ENCODE measurements around the gene CC2D1A.

CC2D1A gene

DNA sequence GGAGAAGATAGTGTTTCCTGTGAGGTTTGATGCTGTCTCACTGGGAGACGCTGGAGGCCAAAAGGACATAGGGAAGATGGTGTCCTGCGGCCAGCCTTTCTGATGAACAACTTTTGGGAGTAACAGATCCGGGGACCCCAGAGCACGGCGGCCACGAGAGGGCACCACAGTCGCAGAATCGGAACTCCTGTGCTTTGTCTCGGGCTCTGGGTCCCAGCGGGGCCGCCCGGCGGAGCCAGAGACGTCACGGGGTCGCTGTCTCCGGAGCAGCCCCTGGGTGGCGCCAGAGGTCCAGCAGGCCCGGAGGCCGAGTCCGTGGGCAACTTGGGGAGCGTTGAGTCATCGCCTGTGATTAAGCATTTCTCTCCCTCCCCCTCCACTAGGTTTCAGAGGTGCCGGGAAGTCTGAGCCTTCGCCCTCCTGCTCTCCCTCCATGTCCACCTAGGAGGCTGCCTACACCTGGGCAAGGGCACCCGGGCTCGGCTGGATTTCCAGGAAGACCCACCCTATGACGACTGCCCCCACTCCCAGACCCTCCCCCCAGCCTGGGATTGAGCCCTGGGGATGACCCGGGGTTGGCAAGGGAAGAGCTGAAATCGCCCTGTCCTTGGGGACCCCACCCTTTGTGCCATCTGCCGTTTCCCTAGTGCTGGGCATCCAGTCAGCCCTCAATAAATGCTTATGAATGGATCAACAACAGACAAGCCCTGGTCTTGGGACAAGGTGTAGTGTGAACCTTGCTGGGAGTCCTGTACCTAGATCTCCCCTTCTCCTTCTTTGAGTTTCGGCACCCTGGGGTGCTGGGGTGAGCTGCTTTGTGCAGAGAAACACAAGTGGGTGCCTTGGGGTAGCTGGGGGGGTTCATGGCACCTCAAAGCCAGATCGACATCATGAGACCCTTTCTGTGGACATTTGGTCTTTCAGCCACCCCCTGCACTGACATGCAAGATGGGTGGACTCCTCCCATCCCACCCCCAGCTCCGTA lies 25.6 kb upstream of the CC2D1A start:
- H3K36me3 ChIP-seq (ENCODE audit: control insufficient read depth in 1 of 2, insufficient read depth in 2 of 2, low read length in 2 of 2): no peaks in the 10 kb centered on the region
- H3K27me3 ChIP-seq (ENCODE audit: low read depth, low read length): no peaks in the 10 kb centered on the region
- H3K27ac ChIP-seq (ENCODE audit: low read length): peak overlapping the region; percentile 65
- H3K9me3 ChIP-seq (ENCODE audit: control insufficient read depth in 1 of 2, low read length in 2 of 2): no peaks in the 10 kb centered on the region
- H3K4me3 ChIP-seq (ENCODE audit: low read depth in 1 of 2, low read length in 2 of 2): peak overlapping the region; percentile 26 to 39
- peaks cover 7 to 28% of the 10 kb centered on the region in 2 donors for H3K4me1 ChIP-seq (ENCODE audit: control insufficient read depth in 1 of 2, insufficient read depth in 2 of 2, low read length in 2 of 2)

DNA sequence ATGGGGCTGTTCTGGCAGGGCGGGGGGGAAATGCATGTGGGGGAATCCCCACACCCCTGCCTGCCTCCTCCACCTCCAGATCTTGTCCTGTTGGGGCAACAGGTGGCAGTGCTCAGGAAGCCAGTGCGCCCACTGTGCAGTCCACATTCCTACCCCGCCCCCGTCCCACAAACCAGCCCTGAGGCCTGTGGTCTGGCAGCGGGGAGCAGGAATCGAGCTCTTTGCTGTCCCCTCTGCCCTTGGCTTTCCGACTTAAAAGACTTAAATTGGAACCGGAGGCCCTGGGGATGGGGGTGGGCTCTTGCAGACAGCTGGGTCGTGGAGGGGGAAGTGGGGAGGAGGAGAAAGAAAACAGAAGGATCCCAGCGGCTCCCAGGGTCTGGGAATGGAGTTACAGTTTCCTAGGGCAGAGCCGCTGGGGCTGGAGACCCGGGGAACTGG lies 24.7 kb upstream of the CC2D1A start:
- Histone ChIP-seq H3K27ac (ENCODE audit: low read length) (no peak overlapping the region), H3K27me3 (ENCODE audit: low read depth, low read length) (no peaks in the 10 kb centered on the region), H3K36me3 (ENCODE audit: control insufficient read depth in 1 of 2, insufficient read depth in 2 of 2, low read length in 2 of 2) (no peaks in the 10 kb centered on the region), H3K4me1 (ENCODE audit: control insufficient read depth in 1 of 2, insufficient read depth in 2 of 2, low read length in 2 of 2) (peaks cover 7 to 28% of the 10 kb centered on the region in 2 donors), H3K9me3 (ENCODE audit: control insufficient read depth in 1 of 2, low read length in 2 of 2) (no peaks in the 10 kb centered on the region), H3K4me3 (ENCODE audit: low read depth in 1 of 2, low read length in 2 of 2) (no peak overlapping the region)

DNA sequence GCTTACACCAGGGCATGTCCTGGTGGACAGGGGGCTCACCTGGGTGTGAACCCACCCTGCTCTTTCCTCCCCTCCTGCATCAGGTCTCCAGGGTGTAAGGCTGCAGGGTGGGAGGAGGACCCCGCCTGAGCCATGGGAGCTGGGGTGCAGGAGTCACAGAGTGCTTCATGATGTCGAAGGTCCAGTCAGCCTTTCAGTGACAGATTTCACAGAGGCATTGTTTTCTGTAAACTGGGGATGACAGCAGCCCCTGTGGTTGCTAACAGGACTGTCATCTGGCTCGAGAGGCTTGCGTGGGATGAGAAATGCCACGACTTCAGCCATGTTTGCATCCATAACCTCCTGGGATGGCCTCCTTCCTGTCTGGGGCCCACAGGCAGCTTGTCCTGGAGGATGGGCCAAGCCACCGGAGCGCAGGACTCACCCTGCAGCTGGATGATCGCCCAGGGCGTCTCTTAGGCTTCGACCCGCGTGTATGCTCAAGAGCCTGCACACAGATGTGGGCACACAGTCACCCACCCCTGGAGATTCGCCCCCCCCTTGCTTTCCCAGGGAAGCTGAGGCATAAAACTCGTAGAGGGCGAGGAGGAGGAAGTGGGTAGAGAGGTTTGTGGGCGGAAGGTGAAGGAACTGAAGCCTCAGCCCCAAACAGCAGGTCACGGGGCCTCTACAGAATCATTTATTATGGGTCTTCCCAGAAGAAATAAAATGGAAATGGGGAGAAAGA lies 24.1 kb upstream of the CC2D1A start:
- peaks cover 7 to 28% of the 10 kb centered on the region in 2 donors for H3K4me1 ChIP-seq (ENCODE audit: control insufficient read depth in 1 of 2, insufficient read depth in 2 of 2, low read length in 2 of 2)
- H3K36me3 ChIP-seq (ENCODE audit: control insufficient read depth in 1 of 2, insufficient read depth in 2 of 2, low read length in 2 of 2): no peaks in the 10 kb centered on the region
- no peak overlapping the region for H3K4me3 ChIP-seq (ENCODE audit: low read depth in 1 of 2, low read length in 2 of 2)

DNA sequence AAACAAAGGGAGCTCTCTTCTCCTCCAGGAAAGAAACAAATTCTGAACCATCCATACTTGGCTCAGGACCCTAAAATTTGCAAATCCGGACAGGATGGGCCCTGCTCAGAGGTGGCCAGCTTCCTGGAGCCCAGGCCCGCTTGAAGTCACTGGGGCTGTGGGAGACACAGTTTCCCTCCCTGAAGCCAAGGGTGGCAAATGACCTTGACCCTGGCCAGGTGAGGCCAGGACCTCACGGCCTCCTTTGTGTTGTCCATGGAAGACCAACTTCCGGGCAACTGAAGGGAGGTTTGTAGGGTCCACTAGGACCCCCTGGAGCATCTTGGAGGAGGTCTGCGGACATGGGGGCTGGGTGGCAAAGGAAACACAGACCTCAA lies 23.6 kb upstream of the CC2D1A start:
- no peaks in the 10 kb centered on the region for H3K36me3 ChIP-seq (ENCODE audit: control insufficient read depth in 1 of 2, insufficient read depth in 2 of 2, low read length in 2 of 2)
- no peaks in the 10 kb centered on the region for H3K9me3 ChIP-seq (ENCODE audit: control insufficient read depth in 1 of 2, low read length in 2 of 2)
- H3K4me1 ChIP-seq (ENCODE audit: control insufficient read depth in 1 of 2, insufficient read depth in 2 of 2, low read length in 2 of 2): peaks cover 9 to 28% of the 10 kb centered on the region in 2 donors
- H3K27me3 ChIP-seq (ENCODE audit: low read depth, low read length): no peaks in the 10 kb centered on the region
- H3K4me3 ChIP-seq (ENCODE audit: low read depth in 1 of 2, low read length in 2 of 2): no peak overlapping the region
- H3K27ac ChIP-seq (ENCODE audit: low read length): no peak overlapping the region

More for the DNA sequence above, 24.1 kb upstream of the CC2D1A start:
- H3K9me3 ChIP-seq (ENCODE audit: control insufficient read depth in 1 of 2, low read length in 2 of 2): no peaks in the 10 kb centered on the region
- no peaks in the 10 kb centered on the region for H3K27me3 ChIP-seq (ENCODE audit: low read depth, low read length)
- H3K27ac ChIP-seq (ENCODE audit: low read length): no peak overlapping the region

DNA sequence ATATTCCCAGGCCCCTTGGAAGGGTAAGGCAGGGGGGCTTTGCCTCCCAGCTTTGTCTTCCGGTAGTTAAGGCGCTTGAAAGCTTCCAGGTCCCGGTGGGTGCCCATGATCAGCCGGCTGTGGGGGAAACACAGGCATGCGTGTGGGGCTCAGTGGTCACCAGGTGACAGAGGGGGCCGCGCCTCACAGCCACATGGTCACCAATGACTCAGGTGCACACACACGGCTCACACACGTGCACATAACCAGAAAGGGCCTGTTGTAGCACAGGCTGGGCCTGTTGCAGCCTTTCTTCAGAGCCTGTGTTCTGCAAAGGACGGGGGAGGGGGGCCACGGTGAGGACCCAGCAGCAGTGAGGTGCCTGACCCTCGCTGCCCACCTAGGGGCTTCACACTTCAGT lies 23.2 kb upstream of the CC2D1A start:
- Histone ChIP-seq H3K4me3 (ENCODE audit: low read depth in 1 of 2, low read length in 2 of 2) (no peak overlapping the region), H3K27ac (ENCODE audit: low read length) (no peak overlapping the region), H3K27me3 (ENCODE audit: low read depth, low read length) (no peaks in the 10 kb centered on the region), H3K4me1 (ENCODE audit: control insufficient read depth in 1 of 2, insufficient read depth in 2 of 2, low read length in 2 of 2) (peaks cover 10 to 28% of the 10 kb centered on the region in 2 donors), H3K9me3 (ENCODE audit: control insufficient read depth in 1 of 2, low read length in 2 of 2) (no peaks in the 10 kb centered on the region), H3K36me3 (ENCODE audit: control insufficient read depth in 1 of 2, insufficient read depth in 2 of 2, low read length in 2 of 2) (no peaks in the 10 kb centered on the region)

DNA sequence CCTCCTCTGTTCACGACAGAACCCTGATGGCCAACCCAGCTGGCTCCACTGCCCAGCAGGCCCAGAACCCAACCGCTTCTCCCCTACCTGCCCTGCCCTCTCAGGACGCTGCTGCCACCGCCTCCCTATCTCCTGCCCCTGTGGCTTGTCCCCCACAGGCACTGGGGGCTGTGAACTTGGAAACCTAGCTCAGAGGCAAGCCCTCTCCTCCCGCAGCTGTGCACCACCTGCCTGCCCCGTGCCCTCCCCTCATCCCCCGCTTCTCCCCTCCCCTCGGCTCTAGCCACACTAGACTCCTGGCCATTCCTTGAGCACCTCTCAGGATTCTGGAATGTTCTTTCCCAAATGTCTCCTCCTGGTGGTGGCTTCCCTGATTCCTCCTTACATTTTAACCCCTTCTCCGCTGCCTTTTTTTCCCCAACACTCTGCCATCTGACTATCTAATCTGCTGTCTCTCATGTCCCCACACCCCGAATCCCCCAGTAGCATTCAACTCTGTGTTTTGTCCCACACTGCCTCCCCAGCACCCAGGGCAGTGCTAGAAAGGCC lies 22.4 kb upstream of the CC2D1A start:
- Histone ChIP-seq H3K4me3 (ENCODE audit: low read depth in 1 of 2, low read length in 2 of 2) (no peak overlapping the region), H3K27me3 (ENCODE audit: low read depth, low read length) (no peaks in the 10 kb centered on the region), H3K9me3 (ENCODE audit: control insufficient read depth in 1 of 2, low read length in 2 of 2) (no peaks in the 10 kb centered on the region), H3K27ac (ENCODE audit: low read length) (no peak overlapping the region), H3K36me3 (ENCODE audit: control insufficient read depth in 1 of 2, insufficient read depth in 2 of 2, low read length in 2 of 2) (no peaks in the 10 kb centered on the region), H3K4me1 (ENCODE audit: control insufficient read depth in 1 of 2, insufficient read depth in 2 of 2, low read length in 2 of 2) (peaks cover 10 to 28% of the 10 kb centered on the region in 2 donors)

DNA sequence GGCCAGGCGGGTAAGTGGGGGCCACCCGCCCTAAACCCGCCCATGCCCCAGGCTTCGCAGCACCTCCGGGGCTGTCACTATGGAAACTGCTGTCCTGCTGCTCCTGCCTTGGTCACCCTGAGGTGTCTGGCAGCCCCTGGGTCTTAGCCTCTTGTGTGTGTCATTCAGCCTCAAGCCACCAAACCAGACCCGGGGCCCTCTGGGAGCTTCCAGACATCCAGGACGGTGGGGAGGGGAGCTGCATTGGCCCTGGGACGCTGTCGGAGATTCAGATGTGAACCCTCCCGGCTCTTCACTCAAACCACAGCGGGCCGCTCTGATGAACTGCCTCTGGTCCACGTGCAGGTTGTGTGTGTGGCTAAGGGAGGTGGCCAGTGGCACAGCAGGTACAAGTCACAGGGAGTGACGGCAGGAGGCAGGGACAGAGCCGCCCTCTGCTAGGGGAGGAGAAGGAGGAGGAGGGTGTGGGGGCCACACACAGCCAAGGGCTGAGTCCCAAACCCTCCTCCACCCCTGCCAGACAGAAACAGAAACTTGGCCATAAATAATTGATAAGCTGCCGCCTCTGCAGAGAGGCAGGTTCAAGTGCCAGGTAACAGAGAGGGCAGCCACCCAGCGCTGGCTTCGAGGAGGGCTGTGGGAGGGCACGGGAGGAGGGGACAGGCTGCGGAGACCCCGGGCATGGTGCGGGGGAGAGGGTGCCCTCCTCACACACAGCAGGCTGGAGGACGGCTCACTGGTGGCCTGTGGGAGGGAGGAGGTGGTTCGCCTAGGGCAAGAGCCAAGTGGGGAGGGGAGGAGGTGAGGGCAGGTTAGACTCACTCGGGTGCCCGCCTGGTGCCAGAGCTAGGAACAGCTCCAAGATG lies 21.0 kb upstream of the CC2D1A start:
- Histone ChIP-seq H3K36me3 (ENCODE audit: control insufficient read depth in 1 of 2, insufficient read depth in 2 of 2, low read length in 2 of 2) (no peaks in the 10 kb centered on the region), H3K27me3 (ENCODE audit: low read depth, low read length) (no peaks in the 10 kb centered on the region), H3K27ac (ENCODE audit: low read length) (no peak overlapping the region), H3K4me3 (ENCODE audit: low read depth in 1 of 2, low read length in 2 of 2) (no peak overlapping the region), H3K9me3 (ENCODE audit: control insufficient read depth in 1 of 2, low read length in 2 of 2) (no peaks in the 10 kb centered on the region), H3K4me1 (ENCODE audit: control insufficient read depth in 1 of 2, insufficient read depth in 2 of 2, low read length in 2 of 2) (peaks cover 10 to 23% of the 10 kb centered on the region in 2 donors)

DNA sequence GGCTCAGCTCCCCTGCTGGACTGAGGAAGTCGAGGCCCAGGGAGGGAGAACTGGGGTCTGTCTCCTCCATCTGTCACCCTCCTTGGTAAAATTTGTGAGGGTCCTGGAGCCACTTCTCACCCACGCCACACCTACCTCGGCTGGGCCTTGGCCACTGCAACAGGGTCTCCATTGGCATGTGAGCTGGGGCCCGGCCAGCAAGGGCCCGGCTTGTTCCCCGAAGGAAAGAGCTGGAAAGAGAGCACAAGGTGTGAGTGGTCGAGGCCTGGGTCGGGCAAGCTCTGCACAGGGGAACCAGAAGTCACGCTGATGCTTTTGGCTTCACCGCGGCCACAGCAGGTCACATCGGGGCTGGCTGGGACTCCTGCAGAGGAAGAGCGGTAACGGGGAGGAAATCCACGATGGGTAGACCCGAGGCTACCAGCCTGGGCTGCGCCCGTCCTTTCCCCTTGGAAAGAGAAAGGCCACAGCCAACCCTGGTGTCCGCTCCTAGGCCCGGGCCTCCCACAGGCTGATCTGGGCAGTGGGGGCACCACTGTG lies 20.1 kb upstream of the CC2D1A start:
- H3K4me3 ChIP-seq (ENCODE audit: low read depth in 1 of 2, low read length in 2 of 2): no peak overlapping the region
- no peaks in the 10 kb centered on the region for H3K36me3 ChIP-seq (ENCODE audit: control insufficient read depth in 1 of 2, insufficient read depth in 2 of 2, low read length in 2 of 2)
- no peaks in the 10 kb centered on the region for H3K9me3 ChIP-seq (ENCODE audit: control insufficient read depth in 1 of 2, low read length in 2 of 2)
- H3K27ac ChIP-seq (ENCODE audit: low read length): no peak overlapping the region
- H3K27me3 ChIP-seq (ENCODE audit: low read depth, low read length): no peaks in the 10 kb centered on the region
- H3K4me1 ChIP-seq (ENCODE audit: control insufficient read depth in 1 of 2, insufficient read depth in 2 of 2, low read length in 2 of 2): peaks cover 3 to 17% of the 10 kb centered on the region in 2 donors

DNA sequence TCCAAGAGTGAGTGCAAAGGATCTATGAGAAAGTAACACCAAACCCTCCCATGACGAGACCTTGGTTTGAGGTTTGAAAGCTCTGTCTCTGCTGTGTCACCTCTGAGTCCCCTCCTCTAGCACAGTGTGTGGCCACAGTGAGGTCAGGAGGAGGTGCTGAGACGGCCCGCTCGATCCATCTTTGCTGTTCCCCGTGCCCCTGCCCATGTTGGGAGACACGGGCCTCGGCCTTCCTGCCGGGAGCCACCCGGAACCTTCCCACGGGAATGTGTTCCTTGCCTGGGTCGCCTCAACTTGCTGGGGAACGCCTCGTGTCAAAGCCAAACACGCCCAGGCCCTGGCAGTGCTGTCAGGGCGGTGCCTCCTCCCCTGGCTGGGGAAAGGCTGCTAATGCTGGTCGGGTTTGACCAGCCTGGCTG lies 19.0 kb upstream of the CC2D1A start:
- Histone ChIP-seq H3K27ac (ENCODE audit: low read length) (no peak overlapping the region), H3K4me1 (ENCODE audit: control insufficient read depth in 1 of 2, insufficient read depth in 2 of 2, low read length in 2 of 2) (peaks cover 2 to 5% of the 10 kb centered on the region in 2 donors)

DNA sequence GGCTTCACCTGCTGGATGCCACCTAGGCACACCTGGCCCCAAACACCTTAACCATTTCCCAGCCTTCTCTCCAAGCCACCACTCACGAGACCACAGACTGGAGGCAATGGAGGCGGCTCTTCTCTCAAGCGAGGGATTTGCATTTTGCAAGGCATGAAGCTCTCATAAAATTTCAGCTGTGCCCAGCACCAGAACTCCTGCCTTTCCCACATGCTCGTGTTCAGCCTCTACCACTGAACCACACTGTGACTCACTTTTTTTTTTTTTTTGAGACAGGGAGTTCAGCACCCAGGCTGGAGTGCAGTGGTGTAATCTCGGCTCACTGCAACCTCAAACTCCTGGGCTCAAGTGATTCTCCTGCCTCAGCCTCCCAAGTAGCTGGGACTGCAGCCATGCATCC lies 18.5 kb upstream of the CC2D1A start:
- Histone ChIP-seq H3K9me3 (ENCODE audit: control insufficient read depth in 1 of 2, low read length in 2 of 2) (no peaks in the 10 kb centered on the region), H3K36me3 (ENCODE audit: control insufficient read depth in 1 of 2, insufficient read depth in 2 of 2, low read length in 2 of 2) (no peaks in the 10 kb centered on the region), H3K4me3 (ENCODE audit: low read depth in 1 of 2, low read length in 2 of 2) (no peak overlapping the region), H3K27me3 (ENCODE audit: low read depth, low read length) (no peaks in the 10 kb centered on the region), H3K4me1 (ENCODE audit: control insufficient read depth in 1 of 2, insufficient read depth in 2 of 2, low read length in 2 of 2) (peaks cover 2 to 3% of the 10 kb centered on the region in 2 donors), H3K27ac (ENCODE audit: low read length) (no peak overlapping the region)

More for the DNA sequence above, 19.0 kb upstream of the CC2D1A start:
- H3K27me3 ChIP-seq (ENCODE audit: low read depth, low read length): no peaks in the 10 kb centered on the region
- H3K4me3 ChIP-seq (ENCODE audit: low read depth in 1 of 2, low read length in 2 of 2): no peak overlapping the region
- H3K9me3 ChIP-seq (ENCODE audit: control insufficient read depth in 1 of 2, low read length in 2 of 2): no peaks in the 10 kb centered on the region
- H3K36me3 ChIP-seq (ENCODE audit: control insufficient read depth in 1 of 2, insufficient read depth in 2 of 2, low read length in 2 of 2): no peaks in the 10 kb centered on the region

All from muscle layer of duodenum (tissue), 2 donors.